Natural killer cell (primary cell): Measurements from ENCODE around the gene DTNB. TPM values are rescaled to one million over a fixed set of nuclear protein-coding genes. Genes with fewer than 3 reads are reported as not detected.

ENCODE experiments used
- ATAC-seq, 3 donors: fragments of 150-1000 bp in 2 of 3; fragments of 200-7000 bp in 1 of 3; cut with Tn5 transposase; 1 replicate in 1 of 3; 2 replicates in 2 of 3; pipeline ENCODE4 v1.10.0; 2021; ENCODE audit warnings: mild to moderate bottlenecking in 2 of 3, moderate library complexity in 2 of 3
- DNase-seq, 2 donors: peaks; one replicate each; pipeline versions ENCODE4 v3.0.0 to v3.0.0-alpha.2; 2013 to 2021; ENCODE audit warnings: mixed read lengths in 1 of 2
- H3K27ac ChIP-seq: one replicate; pipeline ENCODE4 v1.5.1; 2013; ENCODE audit warnings: mild to moderate bottlenecking, low read length
- H3K27me3 ChIP-seq: one replicate; pipeline ENCODE4 v1.6.1; 2013; ENCODE audit warnings: low read length; ENCODE audit not compliant: control insufficient read depth, insufficient read depth
- H3K36me3 ChIP-seq: one replicate; pipeline ENCODE4 v1.6.1; 2013; ENCODE audit warnings: low read length; ENCODE audit not compliant: control insufficient read depth, insufficient read depth
- H3K4me1 ChIP-seq: one replicate; pipeline ENCODE4 v1.6.1; 2013; ENCODE audit warnings: low read length; ENCODE audit not compliant: control insufficient read depth, insufficient read depth
- H3K4me3 ChIP-seq: one replicate; pipeline ENCODE4 v1.5.1; 2013; ENCODE audit warnings: low read length
- H3K9me3 ChIP-seq: one replicate; pipeline ENCODE4 v1.6.1; 2013; ENCODE audit warnings: low read length; ENCODE audit not compliant: control insufficient read depth, insufficient read depth
- H3K27ac Mint-ChIP-seq, 2 donors: one replicate each; pipeline ENCODE4 v1.8.0; 2022; ENCODE audit warnings: mild to moderate bottlenecking in 2 of 2, mixed read lengths in 2 of 2, moderate library complexity in 1 of 2
- H3K27me3 Mint-ChIP-seq, 2 donors: one replicate each; pipeline ENCODE4 v1.8.0; 2022; ENCODE audit warnings: low read depth in 2 of 2, mixed read lengths in 2 of 2
- H3K36me3 Mint-ChIP-seq: one replicate; pipeline ENCODE4 v1.8.0; 2022; ENCODE audit warnings: mixed read lengths
- H3K4me1 Mint-ChIP-seq, 2 donors: one replicate each; pipeline ENCODE4 v1.8.0; 2022; ENCODE audit warnings: mixed read lengths in 2 of 2
- H3K4me3 Mint-ChIP-seq: one replicate; pipeline ENCODE4 v1.8.0; 2022; ENCODE audit warnings: mild to moderate bottlenecking, moderate library complexity, mixed read lengths
- H3K9me3 Mint-ChIP-seq, 2 donors: one replicate each; pipeline ENCODE4 v1.8.0; 2022; ENCODE audit warnings: mixed read lengths in 2 of 2
- WGBS: methylation state at CpG from one replicate; pipeline ENCODE4 v1.1.7; 2013; ENCODE audit warnings: missing lambda C conversion rate; ENCODE audit not compliant: insufficient coverage; 5-methylcytosine and 5-hydroxymethylcytosine counted together
- intact Hi-C: fragments of 100-400 bp; cut with micrococcal nuclease; formaldehyde crosslinking; loops from one replicate; pipeline ENCODE4 v1.14.2; 2022
- total RNA-seq, 4 donors: library from RNA; stranded (reverse); fragments of 120-200 nt in 1 of 4; gene quantifications; one replicate each; pipeline versions ENCODE4 v1.2.3 to v1.2.4, GENCODE V29; 2013 to 2022
- TF ChIP-seq, protein P1 (sequence below): fragments of 200-600 bp; IDR thresholded peaks from one replicate; pipeline ENCODE4 v1.8.0; 2022; ENCODE audit warnings: antibody characterized with exemption

DTNB gene
- total RNA-seq, 3 donors from 2014 or later (not counting 1 experiment from before 2014, with no cell fraction given): 20.8 to 33.7 (median 23.6) TPM

DNA sequence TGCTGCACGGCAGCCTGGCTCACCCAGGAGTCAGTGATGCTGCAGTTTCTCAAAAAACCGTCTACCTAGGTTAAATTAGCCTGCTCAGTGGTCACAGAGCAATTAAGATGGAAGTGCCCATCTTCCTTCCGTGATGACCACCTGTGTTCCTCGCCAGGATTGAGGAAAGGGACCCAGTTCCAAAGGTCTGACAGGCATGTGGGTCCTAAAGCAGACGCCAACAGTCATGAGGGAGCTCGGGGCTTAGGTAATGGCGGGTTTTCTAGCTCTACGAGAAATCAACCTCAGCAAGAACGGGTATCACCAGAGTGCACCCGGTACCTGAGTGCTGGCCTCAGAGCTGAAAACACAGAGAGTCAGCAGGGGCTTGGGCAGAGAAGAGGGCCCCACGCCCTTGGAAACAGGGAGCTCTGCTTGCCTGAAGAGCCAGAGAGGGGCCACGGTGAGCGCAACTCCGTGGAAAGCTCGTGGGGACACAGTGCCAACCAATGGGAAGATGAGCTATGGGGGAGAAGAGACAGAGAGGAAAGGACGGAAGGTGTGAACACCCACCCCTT lies 297.3 kb downstream of the DTNB start:
- H3K27ac ChIP-seq: no peak overlapping the region
- H3K4me1 ChIP-seq: peaks cover 37% of the 10 kb centered on the region
- Mint-ChIP-seq H3K4me1 (peaks cover 23 to 41% of the 10 kb centered on the region in 2 donors), H3K4me3 (peak overlapping the region; percentile 71), H3K27ac (peak overlapping the region; percentile 52 to 56), H3K36me3 (no peaks in the 10 kb centered on the region), H3K27me3 (peaks cover 7 to 22% of the 10 kb centered on the region in 2 donors), H3K9me3 (no peaks in the 10 kb centered on the region)
- TF ChIP-seq, protein P1, sequence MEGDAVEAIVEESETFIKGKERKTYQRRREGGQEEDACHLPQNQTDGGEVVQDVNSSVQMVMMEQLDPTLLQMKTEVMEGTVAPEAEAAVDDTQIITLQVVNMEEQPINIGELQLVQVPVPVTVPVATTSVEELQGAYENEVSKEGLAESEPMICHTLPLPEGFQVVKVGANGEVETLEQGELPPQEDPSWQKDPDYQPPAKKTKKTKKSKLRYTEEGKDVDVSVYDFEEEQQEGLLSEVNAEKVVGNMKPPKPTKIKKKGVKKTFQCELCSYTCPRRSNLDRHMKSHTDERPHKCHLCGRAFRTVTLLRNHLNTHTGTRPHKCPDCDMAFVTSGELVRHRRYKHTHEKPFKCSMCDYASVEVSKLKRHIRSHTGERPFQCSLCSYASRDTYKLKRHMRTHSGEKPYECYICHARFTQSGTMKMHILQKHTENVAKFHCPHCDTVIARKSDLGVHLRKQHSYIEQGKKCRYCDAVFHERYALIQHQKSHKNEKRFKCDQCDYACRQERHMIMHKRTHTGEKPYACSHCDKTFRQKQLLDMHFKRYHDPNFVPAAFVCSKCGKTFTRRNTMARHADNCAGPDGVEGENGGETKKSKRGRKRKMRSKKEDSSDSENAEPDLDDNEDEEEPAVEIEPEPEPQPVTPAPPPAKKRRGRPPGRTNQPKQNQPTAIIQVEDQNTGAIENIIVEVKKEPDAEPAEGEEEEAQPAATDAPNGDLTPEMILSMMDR: no peak
- H3K9me3 ChIP-seq: no peaks in the 10 kb centered on the region
- no peaks in the 10 kb centered on the region for H3K36me3 ChIP-seq
- no peak overlapping the region for H3K4me3 ChIP-seq
- intact Hi-C loops: loop anchor here (2.0 kb wide), 3 partner anchors 27 to 183 kb away; no protein-coding TSS in a partner anchor
- ATAC-seq: no peak
- DNase-seq: no peak
- H3K27me3 ChIP-seq: no peaks in the 10 kb centered on the region
- 82% methylated on average over 15 of the region's 16 CpGs for whole genome bisulfite sequencing

DNA sequence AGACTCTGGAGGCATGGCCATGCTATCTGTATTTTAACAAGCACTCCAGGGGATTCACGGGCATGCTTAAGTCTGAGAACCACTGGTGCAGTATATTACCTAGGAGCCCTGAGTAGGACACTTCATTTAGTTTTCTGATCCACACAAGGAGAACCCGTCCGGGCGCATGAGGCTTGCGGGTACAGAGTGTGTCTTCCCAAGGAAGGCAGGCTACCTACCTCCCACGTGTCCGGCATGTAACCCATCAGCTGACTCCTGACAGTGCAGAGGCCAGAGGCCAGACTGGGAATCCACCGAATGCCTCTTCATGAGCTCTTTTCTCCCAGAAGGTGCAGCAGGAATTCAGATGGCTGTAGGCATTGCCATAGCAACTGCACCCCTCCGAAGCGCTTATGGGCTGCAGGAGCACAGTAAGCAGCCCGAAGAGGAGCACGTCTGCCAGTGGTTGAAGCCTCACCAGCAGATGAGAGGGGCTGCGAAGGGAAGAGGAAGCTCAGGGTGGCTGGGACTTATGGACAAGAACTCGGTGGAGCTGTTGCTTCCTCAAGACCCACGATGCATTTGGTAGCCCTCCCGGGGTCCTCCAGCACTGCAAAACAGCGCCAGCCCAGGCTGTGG lies 297.9 kb downstream of the DTNB start:
- intact Hi-C loops: no loop called here
- H3K9me3 ChIP-seq: no peaks in the 10 kb centered on the region
- peaks cover 7 to 21% of the 10 kb centered on the region in 2 donors for H3K27me3 Mint-ChIP-seq
- 82% methylated on average over 17 of the region's 17 CpGs for WGBS
- H3K36me3 ChIP-seq: no peaks in the 10 kb centered on the region
- H3K27ac Mint-ChIP-seq: peak overlapping the region in 1 of 2 donors; percentile 35
- H3K27me3 ChIP-seq: no peaks in the 10 kb centered on the region
- no peak for DNase-seq
- TF ChIP-seq, protein P1: no peak
- H3K36me3 Mint-ChIP-seq: no peaks in the 10 kb centered on the region
- H3K4me1 ChIP-seq: peaks cover 37% of the 10 kb centered on the region
- H3K4me3 ChIP-seq: no peak overlapping the region
- no peaks in the 10 kb centered on the region for H3K9me3 Mint-ChIP-seq
- H3K4me3 Mint-ChIP-seq: no peak overlapping the region
- H3K27ac ChIP-seq: no peak overlapping the region
- H3K4me1 Mint-ChIP-seq: peaks cover 23 to 38% of the 10 kb centered on the region in 2 donors
- no peak for ATAC-seq

DNA sequence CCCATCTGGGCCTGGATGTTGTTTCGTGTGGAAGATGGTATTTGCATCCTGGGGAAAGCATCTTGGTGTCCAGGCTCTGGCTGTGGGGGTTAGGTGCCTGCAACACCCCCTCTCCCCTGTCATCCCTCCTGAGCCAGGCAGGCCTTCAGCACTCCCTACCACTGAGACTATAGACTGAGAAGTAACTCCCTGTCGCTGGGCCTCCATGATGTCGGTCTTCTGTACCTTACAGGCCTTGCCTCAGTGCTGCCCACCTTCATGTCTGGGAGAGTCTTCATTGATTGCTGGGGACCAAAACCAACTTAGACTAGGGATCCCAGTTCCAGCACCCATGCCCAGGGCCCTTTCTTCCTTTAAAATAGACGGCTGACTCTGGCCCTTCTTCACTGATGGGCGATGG lies 298.6 kb downstream of the DTNB start:
- ATAC-seq: no peak
- intact Hi-C loops: no loop called here
- Histone ChIP-seq H3K4me1 (peaks cover 37% of the 10 kb centered on the region), H3K27me3 (no peaks in the 10 kb centered on the region), H3K27ac (no peak overlapping the region), H3K36me3 (no peaks in the 10 kb centered on the region), H3K4me3 (no peak overlapping the region), H3K9me3 (no peaks in the 10 kb centered on the region)
- H3K9me3 Mint-ChIP-seq: no peaks in the 10 kb centered on the region
- no peak for DNase-seq
- peak overlapping the region in 1 of 2 donors; percentile 35 for H3K27ac Mint-ChIP-seq
- H3K27me3 Mint-ChIP-seq: peaks cover 7 to 17% of the 10 kb centered on the region in 2 donors
- peaks cover 23 to 34% of the 10 kb centered on the region in 2 donors for H3K4me1 Mint-ChIP-seq
- no peak overlapping the region for H3K4me3 Mint-ChIP-seq
- no peaks in the 10 kb centered on the region for H3K36me3 Mint-ChIP-seq
- TF ChIP-seq, protein P1: no peak
- 87% methylated on average over 5 of the region's 5 CpGs for WGBS
